ENCODE measurements around the gene VAMP3.

The VAMP3 gene

GRCh38 chr1:7770997-7771822 is at the start of gene VAMP3:
TSS of gene VAMP3 (plus strand) at chr1:7771296. CDS start at chr1:7771384, 88 bp downstream.
- DNase-seq = peak; percentile 40

- no peak for DNase-seq
These were observed 49.0 kb upstream of the VAMP3 start for GRCh38 chr1:7721940-7722669.

GRCh38 chr1:7722670-7723012 is 48.5 kb upstream of the VAMP3 start:
- DNase-seq = no peak

- DNase-seq = no peak
These were observed 44.5 kb upstream of the VAMP3 start for GRCh38 chr1:7726623-7727022.

GRCh38 chr1:7727809-7728471 is 43.2 kb upstream of the VAMP3 start:
- DNase-seq = no peak

- no peak for DNase-seq
These were observed 41.3 kb upstream of the VAMP3 start for GRCh38 chr1:7729761-7730160.

- no peak for DNase-seq
These were observed 38.8 kb upstream of the VAMP3 start for GRCh38 chr1:7732331-7732730.

- DNase-seq = no peak
These were observed 37.8 kb upstream of the VAMP3 start for GRCh38 chr1:7733276-7733675.

- DNase-seq = no peak
These were observed 33.1 kb upstream of the VAMP3 start for GRCh38 chr1:7738044-7738443.

- no peak for DNase-seq
These were observed 27.8 kb upstream of the VAMP3 start for GRCh38 chr1:7743346-7743745.

- DNase-seq = no peak
These were observed 26.2 kb upstream of the VAMP3 start for GRCh38 chr1:7744882-7745281.

GRCh38 chr1:7745783-7746182 is 25.3 kb upstream of the VAMP3 start:
- DNase-seq = no peak

- DNase-seq = no peak
These were observed 23.5 kb upstream of the VAMP3 start for GRCh38 chr1:7747605-7748004.

GRCh38 chr1:7749126-7749525 is 22.0 kb upstream of the VAMP3 start:
- DNase-seq = no peak

- no peak for DNase-seq
These were observed 19.9 kb upstream of the VAMP3 start for GRCh38 chr1:7751174-7751573.

- peak; percentile 51 for DNase-seq
These were observed 18.3 kb upstream of the VAMP3 start for GRCh38 chr1:7752512-7753417.

- DNase-seq = no peak
These were observed 17.5 kb upstream of the VAMP3 start for GRCh38 chr1:7753641-7754040.

- no peak for DNase-seq
These were observed 16.9 kb upstream of the VAMP3 start for GRCh38 chr1:7754234-7754633.

- DNase-seq = no peak
These were observed 15.6 kb upstream of the VAMP3 start for GRCh38 chr1:7755448-7755847.

GRCh38 chr1:7760245-7760644 is 10.9 kb upstream of the VAMP3 start:
- DNase-seq = no peak

- no peak for DNase-seq
These were observed 10.0 kb upstream of the VAMP3 start for GRCh38 chr1:7761103-7761502.

- no peak for DNase-seq
These were observed 3.9 kb upstream of the VAMP3 start for GRCh38 chr1:7767176-7767575.

GRCh38 chr1:7768583-7768982 is 2.5 kb upstream of the VAMP3 start:
- DNase-seq = no peak

Data from KG1 (cell line).